HS-5 (cell line): ENCODE measurements around the gene CASKIN1.
"Not testable (repeated sequence)": the region's sequence is repeated elsewhere in the genome, so short reads cannot be mapped to it uniquely, and the experiment has no call there.

Source experiments
- DNase-seq: peaks from one replicate; pipeline ENCODE4 v3.0.0-alpha.2; 2012; ENCODE audit warnings: low read depth

CASKIN1 gene

DNA sequence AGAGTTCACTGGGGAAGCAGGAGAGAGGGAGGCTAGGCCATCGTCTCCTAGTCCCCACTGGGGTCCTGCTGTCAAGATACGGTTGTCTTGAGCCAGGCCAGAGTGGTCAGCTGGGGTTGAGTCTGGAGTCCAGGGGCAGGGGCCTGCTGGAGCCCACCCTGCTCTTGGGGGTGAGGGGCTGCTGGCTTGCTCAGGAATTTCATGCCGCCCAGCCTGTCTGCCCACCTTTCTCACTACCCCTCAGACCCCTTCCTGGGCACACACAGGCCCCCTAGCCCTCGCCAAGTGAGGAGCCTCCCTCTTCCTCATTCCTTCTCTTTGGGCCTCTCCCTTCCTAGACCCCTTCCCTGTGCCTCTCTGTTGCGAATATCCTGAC lies 39.6 kb downstream of the CASKIN1 start:
- no peak for DNase-seq

DNA sequence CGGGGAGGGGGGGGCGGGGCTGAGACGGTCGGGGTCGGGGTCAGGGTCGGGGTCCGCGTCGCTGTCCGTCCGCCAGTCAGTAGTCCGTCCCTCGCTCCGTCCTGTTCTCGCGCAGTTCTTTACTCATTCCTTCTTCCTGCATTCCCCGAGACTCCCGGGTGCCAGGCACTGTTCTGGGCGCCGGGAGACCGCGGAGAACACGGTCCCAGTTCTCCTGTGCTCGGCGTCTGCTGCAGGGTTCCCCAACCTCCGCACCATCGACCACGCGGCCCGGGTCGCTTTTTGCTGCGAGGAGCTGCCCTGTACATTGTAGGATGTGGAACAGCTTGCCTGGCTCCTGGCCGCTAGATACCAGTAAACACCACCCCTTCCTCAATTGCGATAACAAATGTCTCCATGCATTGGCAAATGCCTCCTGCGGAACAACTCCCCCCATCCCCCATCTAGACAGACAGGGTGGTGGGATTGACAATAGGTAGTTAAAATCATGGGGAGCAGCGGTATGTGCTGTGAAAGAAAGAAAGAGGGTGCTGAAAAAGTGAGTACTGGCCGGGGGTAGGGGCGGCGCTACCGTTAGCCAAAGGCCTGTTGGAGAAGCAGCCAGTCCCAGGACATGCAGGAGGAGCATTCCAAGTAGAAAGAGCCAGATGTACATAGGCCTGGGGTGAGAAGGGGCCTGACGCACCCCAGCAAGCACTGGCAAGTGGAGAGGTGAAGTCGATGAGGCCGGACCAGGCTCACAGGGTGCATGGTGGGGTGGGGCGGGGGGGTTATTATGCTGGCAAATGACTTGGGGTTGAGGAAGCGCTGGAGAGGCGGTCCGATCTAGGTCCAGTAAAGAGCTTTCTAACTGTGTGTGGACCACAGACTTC lies 40.2 kb downstream of the CASKIN1 start:
- no peak for DNase-seq

DNA sequence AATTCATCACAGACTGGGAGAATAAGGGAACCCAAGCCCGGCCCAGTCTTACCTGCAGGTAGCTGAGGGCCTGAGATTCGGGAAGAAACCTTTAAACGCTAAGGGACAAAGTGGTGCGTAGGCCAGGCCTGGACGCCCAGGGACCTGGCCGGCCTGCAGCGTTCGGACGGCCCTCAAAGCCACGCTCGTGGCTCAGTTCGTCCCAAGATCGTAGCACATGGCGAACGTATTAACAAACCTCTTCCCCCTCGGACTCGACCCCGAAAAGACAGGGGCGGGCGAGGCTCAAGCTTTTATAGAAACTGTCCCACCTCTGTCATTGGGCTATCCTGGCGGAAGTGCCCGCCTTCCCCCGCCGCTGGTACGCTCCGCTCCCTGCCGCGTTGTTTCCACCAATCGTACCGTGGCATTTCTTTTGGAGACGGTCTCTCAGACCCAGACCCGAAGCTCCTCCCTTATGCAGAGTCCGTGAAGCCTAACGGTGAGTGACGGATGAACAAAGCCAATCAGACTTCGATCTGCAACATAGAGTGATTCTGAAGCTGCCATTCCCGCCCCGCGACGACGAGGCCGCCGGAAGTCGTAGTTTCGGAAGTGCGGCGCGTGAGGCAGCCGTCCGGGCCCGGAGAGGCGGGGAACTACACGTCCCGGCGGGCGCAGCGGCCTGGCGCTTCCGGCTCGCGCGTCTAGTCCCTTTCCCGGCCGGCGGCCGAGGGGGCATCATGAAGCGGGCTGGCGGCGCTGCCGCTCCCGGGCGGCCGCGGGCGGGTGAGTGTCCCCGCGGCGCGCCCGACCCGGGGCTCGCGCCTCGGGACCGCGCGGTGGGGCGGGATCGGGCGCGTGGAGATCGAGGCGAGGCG lies 41.1 kb downstream of the CASKIN1 start, which contains the start of gene TRAF7:
Gene TRAF7 (plus strand): TSS at position 692 of the 860 bp plus-strand sequence. CDS start 8,139 bp downstream, outside the sequence.
- peak; percentile 100 for DNase-seq

DNA sequence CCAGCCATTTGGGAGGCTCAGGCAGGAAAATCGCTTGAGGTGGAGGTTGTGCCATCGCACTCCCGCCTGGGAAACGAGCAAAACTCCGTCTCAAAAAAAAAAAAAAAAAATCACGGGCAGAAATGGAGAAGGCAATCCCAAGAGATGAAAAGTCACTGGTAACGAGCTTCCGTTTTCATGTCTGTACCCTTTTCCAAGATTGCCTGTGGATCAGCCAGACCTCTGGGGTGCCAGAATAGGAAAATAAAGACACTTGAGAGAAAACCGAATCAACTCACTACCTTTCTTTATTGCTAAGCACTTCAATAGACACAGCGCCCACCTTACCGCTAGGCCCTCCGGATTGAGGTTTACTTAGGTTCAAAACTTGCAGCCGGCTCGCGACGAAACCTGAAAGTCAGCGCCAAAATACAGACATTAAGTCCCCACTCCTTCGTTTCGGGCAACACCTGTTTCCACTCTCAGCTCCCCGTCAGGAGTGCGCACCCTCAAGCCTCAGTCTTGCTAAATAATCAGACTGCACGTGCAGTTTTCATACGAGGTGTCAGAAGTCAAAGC lies 41.8 kb downstream of the CASKIN1 start:
- DNase-seq, result no peak

DNA sequence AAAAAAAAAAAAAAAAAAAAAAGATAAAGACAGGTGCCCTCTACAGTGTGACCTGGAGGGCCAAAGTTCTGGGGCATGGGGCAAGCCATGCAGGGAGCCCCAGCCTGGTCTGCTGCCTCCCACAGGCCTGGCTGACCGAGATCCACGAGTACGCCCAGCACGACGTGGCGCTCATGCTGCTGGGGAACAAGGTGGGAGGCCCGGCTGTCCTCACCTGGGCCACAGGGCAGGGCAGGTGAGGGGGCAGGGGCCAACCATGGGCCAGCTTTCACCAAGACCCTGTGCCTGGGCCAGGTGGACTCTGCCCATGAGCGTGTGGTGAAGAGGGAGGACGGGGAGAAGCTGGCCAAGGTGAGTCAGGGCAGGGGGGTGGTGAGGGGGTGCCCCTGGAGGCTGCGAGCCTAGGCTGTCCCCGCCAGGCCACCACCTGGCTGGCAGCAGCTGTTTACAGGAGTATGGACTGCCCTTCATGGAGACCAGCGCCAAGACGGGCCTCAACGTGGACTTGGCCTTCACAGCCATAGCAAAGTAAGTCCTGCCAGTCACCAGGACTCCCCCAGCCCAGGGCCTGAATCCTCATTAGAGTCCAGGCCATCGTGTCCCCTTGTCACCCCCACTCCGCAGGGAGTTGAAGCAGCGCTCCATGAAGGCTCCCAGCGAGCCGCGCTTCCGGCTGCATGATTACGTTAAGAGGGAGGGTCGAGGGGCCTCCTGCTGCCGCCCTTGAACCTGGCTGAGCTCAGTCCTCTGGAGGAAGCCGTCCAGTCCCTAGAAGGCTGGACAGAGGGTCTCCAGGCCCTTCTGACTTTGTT lies 43.5 kb downstream of the CASKIN1 start:
- no peak for DNase-seq

DNA sequence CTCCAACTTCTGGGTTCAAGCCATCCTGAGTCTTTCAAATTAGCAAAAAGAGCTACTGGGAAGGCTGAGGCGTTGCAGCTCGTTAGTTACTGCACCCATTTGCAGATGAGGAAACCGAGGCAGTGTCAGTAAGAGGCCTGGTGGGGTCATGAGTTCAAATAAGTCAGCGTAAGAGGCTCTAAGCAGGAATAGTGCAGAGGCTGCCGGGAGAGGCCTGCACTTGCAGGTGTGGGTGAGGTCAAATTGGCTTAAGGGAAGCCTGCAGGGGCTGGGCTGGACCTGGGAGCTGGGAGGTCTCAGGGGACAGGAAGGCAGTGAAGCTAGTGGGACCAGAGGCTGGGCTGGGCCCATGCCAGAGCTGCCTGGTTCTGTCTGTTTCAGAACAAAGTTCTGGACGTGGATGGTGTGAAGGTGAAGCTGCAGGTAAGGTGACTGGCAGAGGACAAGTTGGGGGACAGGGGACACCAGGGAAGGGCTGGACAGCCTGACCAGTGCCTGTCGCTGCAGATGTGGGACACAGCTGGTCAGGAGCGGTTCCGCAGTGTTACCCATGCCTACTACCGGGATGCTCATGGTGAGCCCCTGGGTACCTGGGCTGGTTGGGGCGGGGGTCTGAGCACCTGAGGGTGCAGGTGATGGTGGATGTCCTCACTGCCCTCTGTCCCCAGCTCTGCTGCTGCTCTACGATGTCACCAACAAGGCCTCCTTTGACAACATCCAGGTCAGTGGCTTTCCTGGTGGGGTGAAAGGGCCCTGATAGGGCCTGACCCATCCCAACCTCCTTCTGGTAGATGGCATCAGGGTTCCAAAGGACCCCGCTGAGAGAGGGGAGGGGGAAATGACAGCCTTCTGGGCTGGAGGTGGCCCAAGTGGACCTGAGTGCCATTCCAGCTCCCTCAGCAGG lies 45.0 kb downstream of the CASKIN1 start:
- DNase-seq, result no peak

DNA sequence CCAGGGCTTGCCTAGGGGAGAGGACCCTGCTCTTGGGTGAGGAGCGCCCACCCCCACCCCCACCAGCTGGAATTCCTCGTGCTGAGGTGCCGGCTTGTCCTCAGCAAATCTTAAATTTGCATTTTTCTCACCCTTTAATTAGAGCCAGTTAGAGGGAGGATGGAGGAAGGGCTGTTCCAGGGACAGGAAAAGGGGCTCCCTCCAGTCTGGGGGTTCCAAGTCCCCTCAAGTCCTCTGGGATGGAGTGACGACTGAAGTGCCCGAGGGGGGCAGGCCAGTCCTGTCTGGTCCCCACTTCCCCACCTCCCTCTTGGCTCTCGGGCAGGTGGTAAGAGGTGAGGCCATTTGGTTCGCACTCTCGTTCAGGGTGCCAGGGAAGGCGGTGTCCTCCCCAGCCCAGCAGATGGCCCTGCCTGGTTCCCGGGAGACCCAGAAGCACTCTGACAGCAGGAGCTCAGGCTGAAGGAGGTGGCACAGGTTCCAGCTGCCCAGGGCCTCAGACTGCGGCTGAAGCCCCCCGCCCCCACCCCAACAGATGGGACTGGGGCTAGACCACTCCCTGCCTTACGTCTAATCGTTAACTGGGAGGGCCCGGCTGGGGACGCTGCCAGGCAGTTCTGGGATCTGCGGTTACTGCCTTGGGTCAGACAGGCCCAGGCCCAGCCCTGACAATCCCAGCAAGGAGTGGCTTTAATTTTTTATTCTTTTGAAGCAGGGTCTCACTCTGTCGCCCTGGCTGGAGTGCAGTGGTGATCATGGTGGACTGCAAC lies 45.8 kb downstream of the CASKIN1 start:
- DNase-seq, result no peak

DNA sequence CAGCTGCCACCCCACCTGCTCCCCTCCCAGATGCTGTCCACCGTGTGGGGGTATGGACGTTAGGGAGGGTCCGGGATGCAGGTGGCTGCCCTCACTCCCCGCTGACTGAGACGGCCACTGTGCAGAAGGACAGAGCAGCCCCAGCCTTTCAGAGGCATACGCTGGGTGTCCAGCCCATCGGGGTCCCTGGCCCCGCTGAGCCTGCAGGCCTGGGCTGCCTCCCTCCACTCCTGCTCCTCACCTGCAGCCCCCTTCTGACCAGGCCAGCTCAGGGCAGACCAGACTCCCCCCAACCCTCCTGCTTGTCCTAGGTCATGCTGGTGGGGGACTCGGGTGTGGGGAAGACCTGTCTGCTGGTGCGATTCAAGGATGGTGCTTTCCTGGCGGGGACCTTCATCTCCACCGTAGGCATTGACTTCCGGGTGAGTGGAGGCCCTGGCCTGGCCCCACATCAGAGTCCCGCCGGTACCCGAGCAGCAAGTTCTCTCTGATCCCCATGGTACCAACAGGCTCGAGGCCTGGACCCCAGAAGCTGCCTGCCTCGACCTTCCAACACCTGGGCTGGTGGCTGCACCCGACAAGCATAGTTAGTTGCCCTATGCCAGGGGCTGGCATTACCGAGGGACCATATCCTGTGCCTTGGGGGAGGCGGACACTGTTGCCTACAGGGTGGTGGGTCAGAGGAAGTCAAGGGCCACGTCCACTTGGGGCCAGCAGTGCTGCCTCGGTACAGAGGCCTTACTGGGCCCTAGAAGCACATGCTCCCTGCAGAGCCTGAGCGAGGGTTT lies 46.6 kb downstream of the CASKIN1 start:
- DNase-seq, result no peak

DNA sequence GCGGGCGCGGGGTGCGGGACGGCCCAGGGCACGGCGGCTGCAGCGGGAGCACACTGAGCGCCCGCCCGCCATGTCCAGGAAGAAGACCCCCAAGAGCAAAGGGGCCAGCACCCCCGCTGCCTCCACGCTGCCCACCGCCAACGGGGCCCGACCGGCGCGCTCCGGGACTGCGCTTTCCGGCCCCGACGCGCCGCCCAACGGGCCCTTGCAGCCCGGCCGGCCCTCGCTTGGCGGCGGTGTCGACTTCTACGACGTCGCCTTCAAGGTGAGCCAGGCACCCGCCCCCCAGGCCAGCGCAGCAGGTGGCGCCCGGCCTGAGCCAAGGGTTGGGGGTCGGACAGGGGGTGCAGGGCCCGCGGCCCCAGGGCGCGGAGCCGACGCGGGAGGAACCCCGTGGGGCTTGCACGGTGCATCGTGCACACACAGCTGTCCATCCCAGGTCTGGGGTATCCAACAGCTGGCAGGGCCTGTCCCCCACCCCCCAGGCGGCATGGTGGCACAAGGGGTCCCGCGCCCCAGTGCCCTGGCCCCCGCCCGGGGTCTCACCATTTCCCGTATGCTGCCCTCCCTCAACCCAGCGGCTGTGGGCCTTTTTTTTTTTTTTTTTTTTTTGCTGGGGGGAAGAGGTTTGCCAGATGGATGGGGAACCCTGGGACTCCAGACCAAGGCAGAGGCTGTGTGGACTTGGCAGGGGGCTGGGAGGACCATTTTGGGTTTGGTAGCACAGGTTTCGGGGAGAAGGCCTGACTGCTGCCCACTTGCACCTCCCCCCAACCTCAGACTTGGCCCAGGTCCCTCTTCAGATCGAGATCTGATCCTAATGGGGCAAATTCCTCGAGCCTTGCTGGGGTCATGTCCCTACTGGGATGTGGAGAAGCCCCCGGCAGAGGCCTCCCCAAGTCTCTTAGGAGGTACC lies 47.4 kb downstream of the CASKIN1 start:
- no peak for DNase-seq

DNA sequence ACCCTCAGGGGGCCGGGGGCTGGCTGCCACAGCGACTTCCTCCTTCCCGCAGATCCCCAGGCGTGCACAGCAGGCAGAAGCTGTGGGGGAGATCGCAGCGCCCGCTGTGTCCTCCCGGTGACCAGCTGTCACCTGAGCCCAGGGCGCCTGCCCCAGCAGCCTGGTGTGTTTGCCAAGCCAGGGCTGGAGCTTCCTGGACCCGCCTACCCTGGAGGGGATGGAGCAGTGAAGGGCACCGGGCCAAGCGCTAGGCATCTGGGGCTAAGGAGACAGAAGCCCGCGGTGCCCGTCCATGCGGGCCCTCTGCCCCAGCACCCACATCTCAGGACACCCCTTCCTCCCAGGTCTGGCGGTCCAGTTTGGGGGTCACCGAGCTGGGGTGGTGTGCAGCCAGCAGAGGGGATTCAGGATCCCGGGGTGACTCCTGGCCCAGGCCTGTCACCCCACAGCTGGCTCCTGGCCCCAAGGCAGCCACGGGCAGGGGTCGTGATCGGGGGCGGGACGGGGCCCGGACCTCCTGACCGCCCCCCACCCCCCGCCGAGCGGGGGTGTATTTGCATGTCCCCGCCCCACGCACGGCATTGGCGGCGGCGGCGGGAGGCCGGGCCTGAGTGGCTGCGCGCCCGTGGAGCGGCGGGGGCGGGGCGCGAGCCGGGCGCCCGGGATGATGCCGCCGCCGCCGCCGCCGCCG lies 48.3 kb downstream of the CASKIN1 start, which contains the start of gene RAB26:
Gene RAB26 (plus strand): TSS at position 645 of the 691 bp plus-strand sequence. CDS start 159 bp downstream, outside the sequence.
- no peak for DNase-seq

DNA sequence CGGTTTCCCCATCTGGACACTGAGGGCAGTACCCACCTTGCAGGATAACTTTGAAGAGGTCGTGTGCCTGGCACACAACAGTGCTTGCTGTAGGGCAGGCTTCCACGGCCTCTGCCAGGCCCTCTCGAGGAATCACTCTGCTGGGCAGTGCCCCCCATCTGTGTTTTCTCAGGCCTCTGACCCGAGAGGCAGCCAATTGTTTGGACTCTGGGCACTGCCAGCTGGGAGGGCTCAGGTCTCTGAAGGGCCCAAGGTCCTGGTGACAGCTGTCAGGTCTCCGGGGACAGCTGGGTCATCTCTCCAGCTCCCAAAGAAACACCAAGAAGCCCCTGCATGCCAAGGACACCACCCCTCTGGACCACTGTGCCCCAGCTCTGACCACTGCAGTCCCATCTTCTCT lies 49.0 kb downstream of the CASKIN1 start:
- no peak for DNase-seq

DNA sequence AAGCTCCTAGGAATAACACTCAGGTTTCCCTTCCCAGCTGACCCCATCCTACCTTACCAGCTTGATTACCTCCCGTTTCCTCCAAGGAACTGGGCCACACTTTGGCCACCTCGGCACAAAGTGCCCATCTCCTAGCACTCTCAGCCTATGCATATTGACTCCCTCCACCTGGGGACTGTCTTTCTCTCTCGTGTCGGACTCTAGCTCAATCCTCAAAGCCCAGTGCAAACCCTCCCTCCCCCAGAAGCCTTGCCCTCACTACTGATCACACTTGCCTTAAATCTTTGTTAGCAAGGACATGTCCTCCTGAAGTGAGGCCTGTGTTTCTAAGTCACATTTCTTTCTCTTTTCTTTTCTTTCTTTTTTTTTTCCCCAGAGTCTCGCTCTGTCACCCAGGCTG lies 50.6 kb downstream of the CASKIN1 start:
- DNase-seq, result no peak

DNA sequence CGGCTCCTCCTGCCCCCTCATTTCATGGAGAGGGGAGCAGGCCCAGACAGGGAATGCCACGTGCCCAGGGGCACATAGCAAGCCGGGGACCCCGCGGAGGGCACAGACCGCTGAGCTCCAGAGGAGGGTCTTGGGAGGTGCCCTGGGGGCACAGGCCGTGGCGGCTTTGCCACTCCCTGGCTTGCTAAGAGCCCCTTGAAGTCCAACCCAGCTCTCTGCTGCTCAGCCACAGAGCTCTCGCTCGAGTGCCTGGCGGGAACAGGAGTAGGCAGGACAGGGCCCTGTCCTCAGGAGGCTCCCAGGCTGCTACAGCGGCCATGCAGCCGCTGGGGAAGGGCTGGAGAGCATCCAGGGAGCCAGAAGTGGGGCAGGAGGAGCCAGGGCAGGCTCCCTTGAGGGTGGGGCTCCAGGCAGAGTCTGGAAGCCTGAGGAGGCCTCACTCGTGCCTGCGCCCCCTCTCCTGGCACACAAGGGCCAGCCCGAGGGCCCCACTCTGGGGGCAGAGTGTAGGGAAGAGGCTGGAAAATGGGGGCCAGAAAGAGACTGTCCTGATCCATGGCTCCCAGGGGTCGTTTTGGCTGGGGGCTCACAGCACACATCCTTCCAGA lies 52.4 kb downstream of the CASKIN1 start:
- no peak for DNase-seq

DNA sequence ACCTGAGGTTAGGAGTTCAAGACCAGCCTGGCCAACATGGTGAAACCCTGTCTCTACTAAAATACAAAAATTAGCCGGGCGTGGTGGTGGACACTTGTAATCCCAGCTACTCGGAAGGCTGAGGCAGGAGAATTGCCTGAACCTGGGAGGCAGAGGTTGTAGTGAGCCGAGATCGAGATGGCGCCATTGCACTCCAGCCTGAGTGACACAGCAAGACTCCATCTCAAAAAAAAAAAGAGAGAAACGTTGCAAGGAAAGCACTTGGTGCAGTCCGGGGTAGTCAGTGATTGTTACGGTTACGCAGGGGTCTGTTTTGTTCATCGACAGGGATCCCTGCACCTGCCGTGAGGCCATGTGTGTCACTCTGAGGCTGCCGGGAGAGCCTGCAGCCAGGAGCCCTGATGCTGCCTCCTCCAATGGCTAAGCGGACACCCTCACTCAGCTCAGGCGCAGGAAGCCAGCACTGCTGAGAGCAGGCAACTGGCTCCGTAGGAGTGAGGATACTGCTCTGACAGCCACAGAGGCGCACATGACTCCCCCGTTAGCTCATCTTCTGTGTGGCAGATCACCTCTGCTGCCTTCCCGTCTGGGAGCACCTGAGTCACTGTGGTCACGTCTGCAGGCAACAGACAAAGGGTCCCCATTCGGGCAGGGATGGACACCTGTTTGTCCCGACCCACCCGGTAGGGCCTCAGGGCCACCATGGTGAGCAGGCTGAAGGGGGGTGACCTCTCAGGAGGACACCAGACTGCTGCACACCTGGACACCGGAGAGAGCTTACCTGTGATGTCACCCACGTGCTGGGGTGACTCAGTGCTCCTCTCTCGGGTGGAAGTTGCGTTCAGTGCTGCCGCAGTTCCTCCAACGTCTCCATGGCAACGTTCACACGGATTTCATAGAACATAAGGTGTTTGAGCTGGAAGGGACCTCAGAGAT lies 53.2 kb downstream of the CASKIN1 start:
- no peak for DNase-seq

DNA sequence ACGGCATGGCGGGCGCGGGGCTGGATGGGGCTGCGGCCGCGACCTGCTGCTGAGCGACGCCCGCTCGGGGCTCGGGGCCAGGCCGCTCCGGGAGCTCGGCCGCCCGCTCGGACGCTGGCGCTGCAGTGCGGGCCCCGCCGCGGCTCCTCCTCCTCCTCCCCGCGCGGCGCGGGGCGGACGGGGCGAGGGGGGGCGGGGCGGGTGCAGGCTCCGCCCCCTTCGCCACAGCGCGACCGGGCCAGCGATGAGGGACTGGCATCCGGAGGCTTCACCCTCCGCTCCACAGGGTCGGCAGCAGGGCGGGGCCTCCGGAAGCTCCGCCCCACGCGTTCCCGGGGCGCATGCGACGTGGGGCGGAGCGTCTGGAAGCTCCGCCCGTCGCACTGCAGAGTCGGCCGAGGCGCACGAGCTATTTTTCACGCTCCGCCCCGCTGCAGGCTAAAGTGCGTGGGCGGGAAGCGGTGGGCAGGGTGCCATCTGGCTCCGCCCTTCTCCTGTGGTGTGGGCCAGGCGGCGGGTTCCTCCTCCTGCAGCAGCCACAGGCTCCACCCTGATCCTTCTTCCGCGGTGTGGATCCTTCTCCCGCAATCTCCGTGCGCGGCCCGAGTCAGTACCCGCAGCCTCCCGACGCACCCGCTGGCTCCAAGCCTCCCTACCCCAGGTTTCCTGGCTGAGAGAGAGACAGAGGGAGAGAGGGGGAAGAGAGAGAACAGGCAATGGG lies 60.5 kb downstream of the CASKIN1 start, which contains the start of gene PKD1:
Gene PKD1 (minus strand): TSS at position 129 of the 721 bp plus-strand sequence. CDS start 209 bp downstream, outside the sequence.
- DNase-seq, result not testable (repeated sequence)
